ENCODE measurements around the gene TMEM41A.
"Not testable (repeated sequence)": the region's sequence is repeated elsewhere in the genome, so short reads cannot be mapped to it uniquely, and the experiment has no call there.

TMEM41A gene

GRCh38 chr3:185502987-185503386 lies 4.2 kb upstream of the TMEM41A start:
- no peak for DNase-seq
- in situ Hi-C loops (cut with MboI; ENCODE audit: low pct_unique_long_range_greater_than_20kb, low sequenced_read_pairs) = no loop called here

GRCh38 chr3:185490241-185490640 lies 8.6 kb downstream of the TMEM41A start:
- in situ Hi-C loops (cut with MboI; ENCODE audit: low pct_unique_long_range_greater_than_20kb, low sequenced_read_pairs) = no loop called here

DNA sequence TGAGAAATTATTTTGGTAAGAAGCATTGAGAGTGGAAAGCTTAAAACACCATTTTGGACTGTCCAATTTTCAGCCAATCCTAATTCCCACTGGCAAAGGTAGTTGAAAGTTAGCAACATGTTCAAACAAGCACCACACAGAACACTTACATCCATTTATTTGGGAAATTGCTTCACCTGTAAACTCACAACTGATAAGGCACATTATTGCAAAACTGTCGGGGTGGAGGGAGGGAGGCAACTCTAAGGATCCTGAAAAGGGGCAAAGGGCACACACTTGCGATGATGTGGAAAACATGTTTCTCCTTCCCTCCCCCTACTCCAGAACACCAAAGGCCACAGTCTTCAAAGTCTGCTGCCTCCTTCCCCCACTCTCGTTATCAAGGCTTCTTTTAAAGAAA lies 9.4 kb downstream of the TMEM41A start:
- no peak for DNase-seq
- in situ Hi-C loops (cut with MboI; ENCODE audit: low pct_unique_long_range_greater_than_20kb, low sequenced_read_pairs) = no loop called here

More at GRCh38 chr3:185490241-185490640, 8.6 kb downstream of the TMEM41A start:
- DNase-seq = no peak

- in situ Hi-C loops (cut with MboI; ENCODE audit: low pct_unique_long_range_greater_than_20kb, low sequenced_read_pairs) = no loop called here
- DNase-seq = no peak
Observed at GRCh38 chr3:185488465-185488864, 10.4 kb downstream of the TMEM41A start.

GRCh38 chr3:185486394-185486793 lies 12.4 kb downstream of the TMEM41A start:
- in situ Hi-C loops (cut with MboI; ENCODE audit: low pct_unique_long_range_greater_than_20kb, low sequenced_read_pairs) = no loop called here
- no peak for DNase-seq

GRCh38 chr3:185484296-185484695 lies 14.5 kb downstream of the TMEM41A start:
- in situ Hi-C loops (cut with MboI; ENCODE audit: low pct_unique_long_range_greater_than_20kb, low sequenced_read_pairs) = no loop called here

DNA sequence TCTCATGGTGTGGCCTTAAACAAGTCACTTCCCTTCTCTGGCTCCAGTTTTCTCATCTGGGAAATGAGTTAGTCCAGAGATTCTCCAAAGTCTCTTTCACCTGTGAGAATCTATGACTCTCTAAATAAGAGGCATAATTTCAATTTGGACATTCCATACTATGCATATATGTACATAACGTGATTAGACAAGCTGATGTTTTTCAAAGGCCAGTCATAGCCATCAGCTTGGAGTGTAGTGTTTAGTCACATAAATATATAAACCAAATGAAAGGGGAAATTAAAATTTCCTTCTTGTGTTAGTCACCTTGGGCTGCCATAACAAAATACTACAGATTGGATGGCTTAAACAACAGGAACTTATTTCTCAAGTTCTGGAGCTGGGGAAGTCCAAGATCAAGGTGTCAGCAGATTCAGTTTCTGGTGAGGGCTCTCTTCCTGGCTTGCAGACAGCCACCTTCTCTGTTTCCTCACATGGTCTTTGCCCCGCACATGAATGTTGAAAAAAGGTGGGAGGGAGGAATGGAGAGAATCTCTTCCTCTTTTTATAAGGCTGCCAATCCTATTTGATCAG lies 19.4 kb downstream of the TMEM41A start:
- in situ Hi-C loops (cut with MboI; ENCODE audit: low pct_unique_long_range_greater_than_20kb, low sequenced_read_pairs) = no loop called here
- DNase-seq = no peak

More at GRCh38 chr3:185484296-185484695, 14.5 kb downstream of the TMEM41A start:
- DNase-seq = no peak

DNA sequence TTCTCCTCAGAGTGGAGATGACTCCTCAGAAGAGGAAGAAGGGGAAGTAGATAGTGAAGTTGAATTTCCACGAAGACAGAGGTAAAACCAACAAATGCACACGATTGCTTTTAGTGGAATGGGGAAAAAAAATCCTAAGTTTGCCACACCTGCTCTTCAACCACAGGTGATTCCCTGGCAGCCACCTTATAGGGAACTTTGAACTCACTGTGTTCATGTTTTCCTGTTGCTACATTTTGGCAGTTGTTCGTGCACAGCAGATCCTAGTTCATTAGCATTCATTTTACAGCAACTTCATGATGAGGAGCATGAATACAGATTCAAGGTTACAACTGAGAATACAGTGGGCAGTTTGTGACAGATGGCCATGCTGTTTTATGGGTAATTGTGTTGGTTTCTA lies 21.5 kb downstream of the TMEM41A start:
- no peak for DNase-seq

GRCh38 chr3:185474922-185475321 lies 23.9 kb downstream of the TMEM41A start:
- DNase-seq; in situ Hi-C loops (cut with MboI; ENCODE audit: low pct_unique_long_range_greater_than_20kb, low sequenced_read_pairs): not testable (repeated sequence)

More for the DNA sequence above, 21.5 kb downstream of the TMEM41A start:
- in situ Hi-C loops (cut with MboI; ENCODE audit: low pct_unique_long_range_greater_than_20kb, low sequenced_read_pairs) = no loop called here

DNA sequence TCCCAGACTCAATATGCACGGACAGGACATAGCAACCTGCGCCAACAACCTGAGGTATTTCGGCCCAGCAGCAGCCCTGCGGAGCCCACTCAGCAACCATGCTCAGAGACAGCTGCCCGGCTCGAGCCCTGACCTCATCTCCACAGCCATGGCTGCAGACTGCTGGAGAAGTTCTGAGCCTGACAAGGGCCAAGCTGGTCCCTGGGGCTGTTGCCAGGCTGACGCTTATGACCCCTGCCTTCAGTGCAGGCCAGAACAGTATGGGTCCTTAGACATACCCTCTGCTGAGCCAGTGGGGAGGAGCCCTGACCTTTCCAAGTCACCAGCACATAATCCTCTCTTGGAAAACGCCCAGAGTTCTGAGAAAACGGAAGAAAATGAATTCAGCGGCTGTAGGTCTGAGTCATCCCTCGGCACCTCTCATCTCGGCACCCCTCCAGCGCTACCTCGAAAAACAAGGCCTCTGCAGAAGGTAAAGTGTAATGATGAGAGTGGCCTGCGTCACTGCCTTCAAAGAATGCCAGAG lies 25.5 kb downstream of the TMEM41A start:
- DNase-seq = peak; percentile 82
- in situ Hi-C loops (cut with MboI; ENCODE audit: low pct_unique_long_range_greater_than_20kb, low sequenced_read_pairs) = no loop called here

DNA sequence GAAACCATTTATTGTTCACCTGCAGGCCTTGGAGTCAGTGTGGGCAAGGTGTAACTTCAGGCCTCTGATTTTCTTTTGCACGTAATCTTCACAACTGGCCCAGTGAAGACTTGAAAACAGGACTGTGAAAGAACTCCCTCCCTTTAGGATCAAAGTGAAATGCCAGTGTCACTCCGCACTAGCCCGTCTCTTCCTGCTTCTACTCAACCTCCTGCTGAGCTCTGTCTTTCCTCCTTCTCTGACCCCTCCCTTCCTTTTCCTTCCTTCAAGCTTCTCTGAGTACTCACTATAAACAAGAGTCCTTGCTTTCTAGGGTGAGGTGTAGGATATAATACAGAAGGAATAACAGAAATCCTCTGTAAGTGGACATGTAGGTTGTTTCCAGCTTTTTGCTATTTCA lies 28.5 kb downstream of the TMEM41A start:
- in situ Hi-C loops (cut with MboI; ENCODE audit: low pct_unique_long_range_greater_than_20kb, low sequenced_read_pairs) = no loop called here

DNA sequence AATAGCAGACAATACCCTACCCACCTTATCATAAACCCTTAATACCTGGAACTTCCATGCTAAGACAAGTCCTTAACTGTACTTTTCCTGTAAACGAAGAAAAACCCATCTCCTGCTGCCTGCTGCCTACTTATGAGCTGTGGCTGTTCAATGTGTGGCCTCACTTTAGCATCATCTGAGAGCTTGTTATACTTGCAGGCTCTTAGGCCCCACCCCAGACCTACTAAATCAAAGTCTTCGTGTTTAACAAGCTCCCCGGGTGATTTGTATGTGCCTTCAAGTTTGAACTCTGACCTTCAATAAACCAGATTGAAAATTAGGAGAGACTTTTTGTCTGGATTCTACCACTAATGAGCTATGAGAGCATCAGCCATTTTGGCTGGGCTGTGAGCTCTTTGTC lies 29.3 kb downstream of the TMEM41A start:
- DNase-seq = no peak
- in situ Hi-C loops (cut with MboI; ENCODE audit: low pct_unique_long_range_greater_than_20kb, low sequenced_read_pairs) = no loop called here

More for the DNA sequence above, 28.5 kb downstream of the TMEM41A start:
- peak; percentile 61 for DNase-seq

- DNase-seq; in situ Hi-C loops (cut with MboI; ENCODE audit: low pct_unique_long_range_greater_than_20kb, low sequenced_read_pairs): not testable (repeated sequence)
Observed at GRCh38 chr3:185466123-185466522, 32.7 kb downstream of the TMEM41A start.

DNA sequence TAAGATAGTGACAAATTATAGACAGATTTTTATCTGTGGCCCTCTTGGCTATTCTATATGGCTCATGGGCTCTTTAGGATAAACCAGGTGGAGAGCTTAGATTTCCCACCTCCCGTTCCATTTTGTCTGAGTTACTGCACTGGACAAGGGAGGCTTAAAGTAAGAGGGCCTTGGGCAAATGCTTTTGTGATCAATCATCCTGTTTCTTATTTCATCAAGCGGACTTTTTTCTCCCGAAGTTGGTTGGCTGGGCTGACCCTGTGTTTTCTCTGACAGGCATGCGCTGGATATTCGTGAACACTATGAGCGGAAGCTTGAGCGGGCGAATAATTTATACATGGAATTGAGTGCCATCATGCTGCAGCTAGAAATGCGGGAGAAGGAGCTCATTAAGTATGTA lies 33.4 kb downstream of the TMEM41A start:
- in situ Hi-C loops (cut with MboI; ENCODE audit: low pct_unique_long_range_greater_than_20kb, low sequenced_read_pairs) = no loop called here
- DNase-seq = no peak

GRCh38 chr3:185460719-185461350 lies 38.0 kb downstream of the TMEM41A start:
- DNase-seq = peak; percentile 57
- in situ Hi-C loops (cut with MboI; ENCODE audit: low pct_unique_long_range_greater_than_20kb, low sequenced_read_pairs) = no loop called here

DNA sequence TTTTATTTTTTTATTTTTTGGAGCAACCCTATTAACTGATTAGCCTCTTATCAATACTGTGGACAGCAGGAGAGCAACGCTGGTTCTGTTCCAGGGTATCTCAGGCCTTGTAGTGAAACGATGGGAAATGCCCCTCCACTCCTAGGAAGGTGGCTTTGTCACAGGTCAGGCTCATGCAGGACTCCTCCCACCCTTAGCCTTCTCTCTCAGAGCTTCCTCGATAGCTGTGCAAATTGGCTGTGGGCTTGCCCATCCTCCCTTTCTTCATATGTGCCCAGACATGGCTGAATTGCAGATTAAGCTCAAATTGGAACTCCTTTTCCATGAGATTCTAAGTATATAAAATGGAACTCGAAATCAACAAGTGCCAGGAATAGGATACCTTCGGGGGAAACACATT lies 38.5 kb downstream of the TMEM41A start:
- in situ Hi-C loops (cut with MboI; ENCODE audit: low pct_unique_long_range_greater_than_20kb, low sequenced_read_pairs) = no loop called here
- no peak for DNase-seq

DNA sequence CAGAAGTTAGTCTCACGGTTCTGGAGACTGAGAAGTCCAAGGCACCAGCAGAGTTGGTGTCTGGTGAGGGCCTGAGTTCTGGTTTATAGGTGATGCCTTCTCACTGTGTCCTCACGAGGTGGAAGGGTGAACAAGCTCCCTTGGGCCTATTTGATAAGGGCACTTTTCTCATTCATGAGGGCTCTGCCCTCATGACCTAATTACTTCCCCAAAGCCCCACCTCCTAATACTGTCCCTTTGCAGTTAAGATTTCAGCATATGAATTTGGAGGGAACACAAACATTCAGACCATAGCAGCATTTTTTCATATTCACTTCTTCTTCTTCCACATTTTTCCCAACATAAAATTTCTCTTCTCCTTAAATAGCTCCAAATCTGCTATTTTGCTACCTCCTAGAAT lies 41.5 kb downstream of the TMEM41A start:
- DNase-seq = no peak
- in situ Hi-C loops (cut with MboI; ENCODE audit: low pct_unique_long_range_greater_than_20kb, low sequenced_read_pairs) = no loop called here

DNA sequence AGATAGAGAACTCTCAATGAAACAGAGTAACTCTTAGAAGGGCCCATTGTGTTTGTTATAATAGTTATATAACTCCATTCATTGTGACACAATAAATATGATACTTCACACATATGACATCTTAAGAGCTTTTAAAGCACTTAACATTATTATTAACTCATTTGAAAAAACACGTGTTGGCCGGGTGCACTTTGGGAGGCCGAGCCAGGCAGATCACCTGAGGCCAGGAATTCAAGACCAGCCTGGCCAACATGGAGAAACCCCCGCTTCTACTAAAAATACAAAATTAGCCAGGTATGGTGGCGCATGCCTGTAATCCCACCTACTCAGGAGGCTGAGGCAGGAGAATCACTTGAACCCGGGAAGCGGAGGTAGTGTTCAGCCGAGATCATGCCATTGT lies 47.4 kb downstream of the TMEM41A start:
- in situ Hi-C loops (cut with MboI; ENCODE audit: low pct_unique_long_range_greater_than_20kb, low sequenced_read_pairs) = not testable (repeated sequence)

DNA sequence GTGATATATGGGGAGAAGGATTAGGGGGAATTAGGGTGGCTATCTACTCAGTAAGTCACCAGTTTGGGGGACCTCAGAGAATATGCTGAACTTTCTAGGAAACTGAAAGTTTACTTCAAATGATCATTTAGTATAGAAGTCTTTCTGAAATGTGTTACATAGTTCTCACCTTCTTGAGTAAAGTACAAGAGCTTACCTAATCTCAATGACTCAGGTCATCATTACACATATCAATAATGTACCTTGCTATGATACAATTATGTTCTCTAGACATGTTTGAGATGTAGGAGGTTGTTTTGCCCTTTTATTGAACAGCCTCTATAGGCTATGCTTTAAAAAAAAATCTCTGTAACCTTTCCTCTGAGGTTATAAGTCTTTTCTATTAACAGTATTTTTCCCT lies 50.7 kb downstream of the TMEM41A start:
- in situ Hi-C loops (cut with MboI; ENCODE audit: low pct_unique_long_range_greater_than_20kb, low sequenced_read_pairs) = no loop called here
- DNase-seq = no peak

More for the DNA sequence above, 47.4 kb downstream of the TMEM41A start:
- DNase-seq = not testable (repeated sequence)

GRCh38 chr3:185444329-185444728 lies 54.5 kb downstream of the TMEM41A start:
- in situ Hi-C loops (cut with MboI; ENCODE audit: low pct_unique_long_range_greater_than_20kb, low sequenced_read_pairs) = no loop called here

GRCh38 chr3:185442031-185442430 lies 56.8 kb downstream of the TMEM41A start:
- in situ Hi-C loops (cut with MboI; ENCODE audit: low pct_unique_long_range_greater_than_20kb, low sequenced_read_pairs) = no loop called here
- DNase-seq = no peak

More at GRCh38 chr3:185444329-185444728, 54.5 kb downstream of the TMEM41A start:
- no peak for DNase-seq

Data from KBM-7 (cell line).